ENCODE measurements around the gene DIPK1B.

Gene DIPK1B

DNA sequence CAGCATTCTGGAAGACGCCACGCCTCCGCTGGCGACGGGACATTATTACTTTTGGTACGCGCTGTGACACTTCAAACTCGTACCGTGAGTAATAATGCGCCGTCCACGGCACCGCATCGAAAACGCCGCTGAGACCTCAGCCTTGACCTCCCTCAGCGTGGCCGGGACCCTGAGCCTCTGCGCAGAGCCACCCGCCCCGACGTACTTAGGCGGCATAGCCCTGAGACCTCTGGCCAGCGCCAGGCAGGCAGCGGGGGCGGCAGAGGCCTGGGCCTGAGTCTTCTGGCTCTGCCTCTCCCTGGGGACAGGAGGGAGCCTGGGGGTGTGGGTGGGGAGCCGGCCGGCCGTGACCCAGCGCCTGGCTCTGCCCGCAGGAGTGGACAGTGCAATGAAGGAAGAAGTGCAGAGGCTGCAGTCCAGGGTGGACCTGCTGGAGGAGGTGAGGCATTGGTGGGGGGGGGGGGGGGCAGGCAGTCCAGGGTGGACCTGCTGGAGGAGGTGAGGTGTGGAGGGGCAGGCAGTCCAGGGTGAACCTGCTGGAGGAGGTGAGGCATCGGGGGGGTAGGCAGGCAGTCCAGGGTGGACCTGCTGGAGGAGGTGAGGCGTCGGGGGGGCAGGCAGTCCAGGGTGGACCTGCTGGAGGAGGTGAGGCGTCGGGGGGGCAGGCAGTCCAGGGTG, 41.7 kb upstream of the DIPK1B start:
- TF ChIP-seq, protein P1, sequence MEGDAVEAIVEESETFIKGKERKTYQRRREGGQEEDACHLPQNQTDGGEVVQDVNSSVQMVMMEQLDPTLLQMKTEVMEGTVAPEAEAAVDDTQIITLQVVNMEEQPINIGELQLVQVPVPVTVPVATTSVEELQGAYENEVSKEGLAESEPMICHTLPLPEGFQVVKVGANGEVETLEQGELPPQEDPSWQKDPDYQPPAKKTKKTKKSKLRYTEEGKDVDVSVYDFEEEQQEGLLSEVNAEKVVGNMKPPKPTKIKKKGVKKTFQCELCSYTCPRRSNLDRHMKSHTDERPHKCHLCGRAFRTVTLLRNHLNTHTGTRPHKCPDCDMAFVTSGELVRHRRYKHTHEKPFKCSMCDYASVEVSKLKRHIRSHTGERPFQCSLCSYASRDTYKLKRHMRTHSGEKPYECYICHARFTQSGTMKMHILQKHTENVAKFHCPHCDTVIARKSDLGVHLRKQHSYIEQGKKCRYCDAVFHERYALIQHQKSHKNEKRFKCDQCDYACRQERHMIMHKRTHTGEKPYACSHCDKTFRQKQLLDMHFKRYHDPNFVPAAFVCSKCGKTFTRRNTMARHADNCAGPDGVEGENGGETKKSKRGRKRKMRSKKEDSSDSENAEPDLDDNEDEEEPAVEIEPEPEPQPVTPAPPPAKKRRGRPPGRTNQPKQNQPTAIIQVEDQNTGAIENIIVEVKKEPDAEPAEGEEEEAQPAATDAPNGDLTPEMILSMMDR (IDR thresholded peaks at IDR 0.05; ENCODE audit: control insufficient read depth, insufficient read depth, low read depth, low read length, missing control alignments) = no peak
- H3K4me3 ChIP-seq (ENCODE audit: control insufficient read depth, low read depth, low read length) = no peak overlapping the region
- DNase-seq (ENCODE audit: low read depth) = no peak

- H3K4me3 ChIP-seq (ENCODE audit: control insufficient read depth, low read depth, low read length) = no peak overlapping the region
- TF ChIP-seq, protein P1 (IDR thresholded peaks at IDR 0.05; ENCODE audit: control insufficient read depth, insufficient read depth, low read depth, low read length, missing control alignments) = no peak
- DNase-seq (ENCODE audit: low read depth) = no peak
Measured at GRCh38 chr9:136671254-136671614, 41.1 kb upstream of the DIPK1B start.

GRCh38 chr9:136671646-136672430, 40.5 kb upstream of the DIPK1B start:
- TF ChIP-seq, protein P1 (IDR thresholded peaks at IDR 0.05; ENCODE audit: control insufficient read depth, insufficient read depth, low read depth, low read length, missing control alignments) = peak; percentile 89
- DNase-seq (ENCODE audit: low read depth) = no peak
- no peak overlapping the region for H3K4me3 ChIP-seq (ENCODE audit: control insufficient read depth, low read depth, low read length)

GRCh38 chr9:136672431-136673087, 39.8 kb upstream of the DIPK1B start:
- H3K4me3 ChIP-seq (ENCODE audit: control insufficient read depth, low read depth, low read length) = no peak overlapping the region
- TF ChIP-seq, protein P1 (IDR thresholded peaks at IDR 0.05; ENCODE audit: control insufficient read depth, insufficient read depth, low read depth, low read length, missing control alignments) = no peak
- DNase-seq (ENCODE audit: low read depth) = no peak

DNA sequence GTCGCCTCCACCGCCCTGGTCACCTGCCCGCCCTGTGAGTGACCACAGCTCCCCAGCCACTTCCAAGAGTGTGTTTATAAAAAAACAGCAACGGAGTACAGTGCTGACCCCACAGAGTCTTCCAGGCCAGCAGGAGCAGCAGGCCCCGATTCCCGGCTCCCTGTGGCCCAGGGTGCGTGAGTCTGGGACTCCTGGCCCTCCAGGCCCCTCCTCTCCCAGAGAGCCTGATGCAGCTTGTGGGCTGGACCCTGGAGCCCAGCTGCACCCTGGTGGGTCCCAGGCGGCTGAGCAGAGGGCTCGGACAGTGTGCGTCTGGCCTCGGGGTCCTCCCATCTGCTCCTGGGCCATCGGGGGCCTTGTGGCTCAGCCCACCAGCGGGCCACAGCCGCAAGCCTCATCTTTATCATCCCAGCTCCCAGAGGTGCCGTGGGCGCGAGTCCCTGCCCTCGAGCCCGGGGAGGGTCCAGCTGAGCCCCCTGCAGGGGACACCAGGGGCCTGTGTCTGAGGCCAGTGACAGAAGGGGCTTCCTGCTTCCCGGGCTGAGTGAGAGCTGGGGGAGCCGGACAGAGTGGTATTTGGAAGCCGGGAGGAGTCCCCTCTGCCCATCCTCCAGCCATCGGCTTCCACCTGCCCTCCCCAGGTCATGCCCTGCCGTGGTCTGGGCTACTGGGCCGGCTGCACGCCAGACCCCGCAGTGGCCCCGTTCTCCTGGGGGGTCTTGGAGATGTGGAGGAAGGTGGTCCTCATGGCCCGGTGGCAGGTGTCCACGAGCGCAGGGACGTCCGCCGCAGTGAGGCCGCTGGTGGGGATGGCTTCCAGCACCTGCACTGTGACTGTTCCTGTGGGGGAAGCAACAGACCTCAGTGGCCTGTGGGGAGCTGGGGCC, 39.0 kb upstream of the DIPK1B start:
- no peak for DNase-seq (ENCODE audit: low read depth)
- TF ChIP-seq, protein P1 (IDR thresholded peaks at IDR 0.05; ENCODE audit: control insufficient read depth, insufficient read depth, low read depth, low read length, missing control alignments) = no peak
- H3K4me3 ChIP-seq (ENCODE audit: control insufficient read depth, low read depth, low read length) = no peak overlapping the region
